ENCODE data around the gene THRA.

- TF ChIP-seq GATA2 (IDR thresholded peaks at IDR 0.05; ENCODE audit: low read depth, low read length) (no peak), GATA3 (IDR thresholded peaks at IDR 0.05; ENCODE audit: low read depth, low read length) (no peak)
These were observed 43.4 kb upstream of the THRA start for GRCh38 chr17:40019140-40019991.
